GM18870 (cell line): ENCODE results near the gene YY1.
"Not testable (repeated sequence)": the region's sequence is repeated elsewhere in the genome, so short reads cannot be mapped to it uniquely, and the experiment has no call there.

ENCODE experiments used
- ATAC-seq: cut with Tn5 transposase; IDR thresholded peaks from one replicate; pipeline ENCODE4 v1.9.1; 2021; ENCODE audit warnings: moderate library complexity; ENCODE audit not compliant: unreplicated experiment

The YY1 gene

DNA sequence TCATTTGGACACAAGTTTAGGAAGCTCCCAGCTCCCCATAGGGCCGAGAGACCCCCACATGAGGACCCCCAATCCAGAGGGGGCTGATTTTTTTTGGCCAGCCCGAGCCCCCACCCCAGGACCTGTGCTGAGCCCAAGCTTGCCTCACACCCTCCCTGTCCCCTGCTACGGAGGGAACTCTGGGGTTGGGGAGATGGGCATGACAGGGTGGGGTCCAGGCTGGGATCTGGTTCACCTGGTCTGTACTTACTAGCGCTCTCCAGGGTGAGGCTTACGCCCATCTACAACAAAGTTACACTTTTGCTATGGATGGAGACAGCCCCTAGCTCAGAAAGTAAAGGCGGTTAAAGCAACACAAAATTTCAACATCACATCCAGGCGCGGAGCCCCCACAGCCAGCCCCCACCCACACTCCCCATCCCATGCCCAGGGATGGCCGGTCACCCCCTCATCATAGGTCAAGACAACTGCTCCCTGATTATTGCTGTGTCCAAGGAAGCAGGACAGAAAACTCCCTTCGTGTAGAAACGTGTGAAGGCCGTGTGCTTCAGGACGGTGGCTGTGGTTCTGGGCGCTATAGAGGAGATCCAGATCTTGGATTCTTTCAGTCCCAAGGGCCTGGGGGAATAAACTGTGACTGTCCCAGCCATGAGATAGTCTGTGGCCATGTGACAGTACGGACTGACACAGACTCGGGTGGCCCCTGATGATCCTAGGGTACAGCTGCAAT, 56.6 kb downstream of the YY1 start:
- no peak for ATAC-seq

- ATAC-seq = no peak
Measured at GRCh38 chr14:100296106-100296651, 57.2 kb downstream of the YY1 start.

GRCh38 chr14:100296729-100297128, 57.8 kb downstream of the YY1 start:
- not testable (repeated sequence) for ATAC-seq

DNA sequence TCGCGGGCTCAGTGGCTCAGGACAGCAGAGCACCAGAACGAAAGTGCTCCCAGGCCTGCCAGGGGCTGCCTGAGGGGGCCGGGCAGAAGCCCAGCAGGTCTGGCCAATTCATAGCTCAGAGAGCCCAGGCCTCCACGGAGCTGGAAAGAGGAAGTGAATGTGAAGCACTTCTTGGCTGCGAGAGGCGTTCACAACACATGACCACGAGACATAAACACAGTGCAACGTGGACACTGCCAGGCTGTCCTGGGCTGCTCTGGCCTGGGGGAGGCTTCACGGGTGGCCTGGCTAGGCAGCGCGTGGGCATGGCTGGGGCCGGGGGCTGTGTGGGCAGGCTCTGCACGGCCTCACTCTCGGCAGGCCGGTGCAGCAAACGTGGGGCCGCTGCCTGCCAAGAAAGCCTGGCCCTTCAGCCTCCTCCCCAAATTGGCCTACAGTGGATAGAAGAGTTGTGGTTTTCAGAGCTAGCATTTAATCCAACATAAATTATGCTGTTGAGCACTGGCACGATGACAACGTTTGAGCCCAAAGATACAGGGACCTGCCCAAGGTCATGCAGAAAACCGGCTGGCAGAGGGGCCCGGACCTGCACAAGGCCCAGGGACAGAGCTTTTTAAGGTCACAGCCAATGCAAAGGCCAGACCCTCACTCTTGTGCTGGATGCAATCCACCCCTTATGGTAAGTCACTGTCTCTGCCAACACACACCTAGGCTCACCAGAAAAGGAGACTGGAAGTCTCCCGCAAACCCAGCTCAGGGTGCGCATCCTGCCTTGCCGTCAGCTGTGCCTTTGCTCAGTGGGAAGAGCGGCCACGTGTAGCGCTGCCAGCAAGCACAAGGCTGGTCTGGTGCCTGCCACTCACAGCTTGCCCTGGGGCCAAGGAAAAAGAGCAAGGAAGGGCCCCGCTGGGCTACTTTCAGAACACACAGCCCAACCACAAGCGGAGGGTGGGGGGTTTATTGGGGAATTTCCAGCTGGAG, 58.7 kb downstream of the YY1 start:
- peak; percentile 59 for ATAC-seq

- ATAC-seq = no peak
Measured at GRCh38 chr14:100298551-100299237, 59.8 kb downstream of the YY1 start.

DNA sequence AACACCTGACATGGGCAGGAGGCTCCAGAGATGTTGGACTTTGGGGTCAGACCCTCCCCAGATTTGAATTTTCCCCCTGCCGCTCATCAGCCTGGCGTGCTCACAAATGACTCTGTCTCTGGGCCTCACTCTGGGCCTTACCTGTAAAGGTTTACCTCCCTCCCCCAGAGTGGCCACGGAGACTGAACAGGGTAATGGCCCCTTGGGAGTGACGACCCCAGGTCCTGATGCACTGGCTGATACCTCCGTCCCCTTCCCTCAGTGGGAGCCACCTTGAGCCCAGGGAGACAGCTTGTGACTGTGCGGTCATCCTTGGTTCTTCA, 60.3 kb downstream of the YY1 start:
- no peak for ATAC-seq

DNA sequence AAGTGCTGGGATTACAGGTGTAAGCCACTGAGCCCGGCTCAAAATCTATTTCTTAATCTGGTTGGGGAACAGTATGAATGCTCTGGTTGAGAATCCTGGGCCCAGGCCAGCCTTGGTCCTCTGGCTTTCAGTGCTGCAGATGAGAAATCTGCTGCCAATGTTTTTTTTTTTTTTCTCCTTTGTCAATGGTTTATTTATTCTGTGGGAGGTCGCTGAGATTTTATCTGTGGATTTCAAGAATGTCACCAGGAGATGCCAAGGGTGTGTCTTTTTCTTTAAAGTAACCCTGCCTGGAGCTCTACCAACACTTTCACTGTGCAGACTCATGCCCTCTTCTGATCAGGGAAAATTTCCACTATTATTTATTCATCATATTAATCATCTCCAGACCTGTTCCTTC, 63.7 kb downstream of the YY1 start:
- ATAC-seq = no peak

DNA sequence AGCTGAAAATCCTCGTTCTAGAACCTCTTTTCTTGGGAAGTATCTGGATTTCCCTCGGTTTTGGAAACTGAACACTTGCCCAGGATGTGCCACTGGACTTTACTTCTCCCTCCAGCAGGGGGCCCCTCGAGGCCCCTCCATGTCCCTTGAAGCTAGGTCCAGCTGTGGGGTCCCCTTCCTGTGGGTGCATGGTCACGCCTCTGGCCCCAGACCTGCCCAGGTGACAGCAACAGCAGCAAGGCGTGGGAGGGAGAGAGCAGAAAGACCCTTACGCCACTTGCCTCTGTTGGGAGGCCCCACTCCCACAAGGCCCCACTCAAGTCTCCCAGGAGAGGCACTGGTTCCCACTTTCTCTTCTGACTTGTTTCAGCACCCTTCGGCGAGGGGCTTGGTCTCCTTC, 64.2 kb downstream of the YY1 start:
- ATAC-seq = no peak

- ATAC-seq = no peak
Measured at GRCh38 chr14:100303925-100304324, 65.0 kb downstream of the YY1 start.

- no peak for ATAC-seq
Measured at GRCh38 chr14:100304825-100305323, 65.9 kb downstream of the YY1 start.

DNA sequence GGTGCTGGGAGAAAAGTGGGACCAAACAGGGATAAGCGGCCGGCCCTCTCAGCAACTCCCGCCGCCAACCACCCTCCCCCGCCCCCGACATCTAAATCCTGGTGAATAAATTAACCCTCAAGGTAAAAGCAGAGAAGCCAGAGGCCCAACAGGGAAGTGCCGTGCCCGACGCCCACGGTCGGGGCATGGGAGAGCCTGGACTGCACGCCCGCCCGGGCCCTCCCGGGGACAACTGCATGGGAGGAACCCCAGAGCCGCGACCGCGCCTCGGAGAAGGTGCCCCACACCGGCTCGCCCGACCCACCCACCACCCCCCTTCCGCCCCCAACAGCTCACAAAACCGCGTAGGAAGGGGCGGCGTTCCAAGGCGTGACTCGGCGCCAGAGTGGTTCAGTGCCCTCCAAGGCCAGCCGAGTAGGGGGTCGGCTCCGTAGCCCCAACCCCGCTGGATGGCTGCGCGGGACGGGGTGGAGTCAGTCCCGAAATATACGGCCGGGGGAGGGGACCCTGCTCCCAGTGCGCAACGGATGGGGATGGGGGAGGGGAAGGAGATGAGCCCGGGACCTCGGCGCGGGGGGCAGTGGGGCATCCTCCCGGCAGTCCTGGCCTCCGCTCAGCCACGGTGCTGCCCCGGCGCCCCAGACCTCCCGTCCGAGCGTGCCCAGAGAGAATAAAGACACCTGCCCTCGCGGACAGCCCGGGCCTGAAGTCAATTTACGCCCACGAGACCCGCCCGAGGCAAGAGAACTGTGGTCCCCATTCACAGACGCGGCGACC, 66.6 kb downstream of the YY1 start:
- ATAC-seq = no peak

DNA sequence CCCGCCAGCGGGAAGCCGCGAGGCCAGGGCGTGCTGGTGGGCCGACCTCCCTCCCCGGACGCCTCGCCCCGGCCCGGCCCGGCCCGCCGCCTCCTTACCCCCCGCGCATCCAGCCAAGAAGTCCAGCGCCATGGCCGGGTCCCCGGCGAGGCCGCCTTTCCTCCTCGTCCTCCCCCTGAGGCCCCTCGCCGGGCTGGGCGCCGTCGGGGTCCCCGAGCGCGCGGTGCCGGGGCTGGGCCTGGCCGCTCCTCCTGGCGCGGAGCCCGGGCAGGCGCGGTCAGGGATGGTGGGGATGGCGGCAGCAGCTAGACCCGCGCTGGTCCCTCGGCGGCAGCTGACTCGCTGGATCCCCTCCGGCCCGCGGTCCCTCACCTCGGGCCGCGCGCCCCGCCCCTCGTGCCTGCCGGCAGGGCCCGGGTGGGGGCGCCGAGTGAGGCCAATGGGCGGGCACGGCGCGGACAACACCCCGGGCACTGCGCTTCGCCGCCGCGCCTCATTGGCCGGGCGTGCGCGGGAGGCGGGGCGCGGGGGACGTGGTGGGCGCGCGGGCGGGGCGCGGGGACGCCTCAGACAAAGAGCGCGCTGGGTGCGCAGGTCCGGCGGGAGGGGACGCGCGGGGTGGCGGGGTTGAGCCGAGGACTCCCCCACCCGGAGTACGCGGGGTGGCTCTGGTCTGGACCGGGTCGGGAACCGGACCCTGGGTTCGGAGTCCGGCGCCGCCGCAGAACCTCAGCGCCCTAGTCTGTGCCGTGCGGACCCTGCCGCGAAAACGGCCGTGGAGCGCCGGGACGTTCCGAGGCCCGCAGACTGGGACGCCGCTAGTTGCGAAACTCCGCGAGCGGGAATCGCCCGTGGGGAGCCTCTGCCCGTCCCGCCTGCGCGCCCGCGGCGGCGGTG, 67.4 kb downstream of the YY1 start, which contains the start of gene SLC25A29:
Gene SLC25A29, minus strand, starts transcription at position 344 of the 897 bp plus-strand sequence. Its CDS starts 212 bp downstream, at position 132.
- peak; percentile 55 for ATAC-seq

DNA sequence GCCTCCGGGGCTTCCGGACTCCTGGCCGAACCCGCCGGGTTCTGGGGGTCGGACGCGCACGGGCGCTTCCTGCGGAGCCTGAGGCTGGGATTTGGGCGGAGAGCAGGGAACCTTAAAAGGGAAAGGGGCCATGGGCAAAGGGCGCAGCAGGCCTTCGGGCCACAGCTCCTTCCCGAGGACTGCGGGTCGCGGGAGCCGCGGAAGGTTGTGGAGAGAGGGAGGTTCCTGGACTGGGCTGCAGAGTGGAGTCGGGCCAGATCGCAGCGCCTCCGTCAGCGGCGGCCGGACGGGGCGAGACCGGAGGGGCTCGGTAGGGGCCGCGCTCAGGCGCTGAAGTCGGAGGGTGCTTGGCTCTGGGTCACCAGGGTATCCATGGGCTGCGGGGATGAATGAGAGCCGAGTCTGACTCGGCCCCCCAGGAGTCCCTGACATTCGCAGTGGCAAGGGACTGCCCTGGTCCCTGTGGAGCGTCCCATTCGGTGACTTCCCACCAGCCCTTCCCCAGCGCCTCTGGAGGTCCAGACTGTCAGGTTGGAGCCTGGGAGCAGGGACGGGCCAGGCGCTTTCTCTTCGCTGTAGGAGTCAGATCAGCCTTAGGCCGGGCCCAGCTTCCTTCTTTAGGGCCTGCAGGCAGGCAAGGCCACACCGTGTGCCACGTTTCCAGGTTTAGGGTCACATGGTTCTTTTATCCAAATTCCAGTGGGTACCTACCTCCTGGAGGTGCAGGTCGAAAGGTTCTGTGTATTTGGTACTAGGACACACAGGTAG, 68.2 kb downstream of the YY1 start:
- ATAC-seq = no peak

DNA sequence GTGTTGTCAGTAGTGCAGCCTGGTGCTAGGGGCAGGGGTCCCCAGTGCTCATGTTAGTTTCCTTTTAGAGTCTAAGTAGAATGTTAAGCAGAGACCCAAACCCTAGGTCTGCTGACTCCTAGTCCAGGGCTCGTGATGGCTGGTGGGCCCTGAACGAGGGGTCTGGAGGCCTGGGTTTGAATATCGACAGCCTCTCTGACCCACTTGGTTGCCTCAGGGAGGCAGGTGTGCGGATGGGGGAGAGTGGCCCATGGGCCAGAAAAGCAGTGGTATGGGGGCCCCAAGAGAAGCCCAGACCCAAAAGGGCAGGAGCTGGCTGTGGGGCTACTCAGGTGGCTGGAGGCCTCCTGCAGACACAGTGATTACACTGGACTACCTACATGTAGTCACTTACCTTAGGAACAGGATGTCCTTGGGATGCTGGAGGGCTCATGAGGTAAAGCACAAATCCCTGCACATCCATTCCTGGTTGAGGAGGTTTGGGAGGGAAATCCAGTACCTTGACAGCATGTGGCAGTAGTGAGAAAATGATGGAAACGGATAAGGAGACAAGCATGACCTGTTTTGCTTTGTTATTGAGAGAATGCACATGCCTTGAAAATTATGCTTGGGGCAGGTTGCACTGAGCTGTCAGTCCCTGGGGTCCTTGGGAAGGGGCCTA, 69.0 kb downstream of the YY1 start:
- ATAC-seq = no peak

DNA sequence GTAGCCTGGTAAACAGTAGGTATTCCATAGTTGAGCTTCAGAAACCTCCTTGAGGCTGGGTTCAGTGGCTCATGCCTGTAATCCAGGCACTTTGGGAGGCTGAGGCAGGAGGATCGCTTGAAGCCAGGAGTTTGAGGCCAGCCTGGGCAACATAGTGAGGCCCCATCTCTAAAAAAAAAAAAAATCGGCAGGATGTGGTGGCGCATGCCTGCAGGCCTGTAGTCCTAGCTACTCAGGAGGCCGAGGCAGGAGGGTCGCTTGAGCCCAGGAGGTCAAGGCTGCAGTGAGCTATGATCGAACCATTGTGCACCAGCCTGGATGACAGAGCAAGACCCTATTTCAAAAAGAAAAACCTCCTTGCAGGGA, 69.5 kb downstream of the YY1 start:
- ATAC-seq = not testable (repeated sequence)

DNA sequence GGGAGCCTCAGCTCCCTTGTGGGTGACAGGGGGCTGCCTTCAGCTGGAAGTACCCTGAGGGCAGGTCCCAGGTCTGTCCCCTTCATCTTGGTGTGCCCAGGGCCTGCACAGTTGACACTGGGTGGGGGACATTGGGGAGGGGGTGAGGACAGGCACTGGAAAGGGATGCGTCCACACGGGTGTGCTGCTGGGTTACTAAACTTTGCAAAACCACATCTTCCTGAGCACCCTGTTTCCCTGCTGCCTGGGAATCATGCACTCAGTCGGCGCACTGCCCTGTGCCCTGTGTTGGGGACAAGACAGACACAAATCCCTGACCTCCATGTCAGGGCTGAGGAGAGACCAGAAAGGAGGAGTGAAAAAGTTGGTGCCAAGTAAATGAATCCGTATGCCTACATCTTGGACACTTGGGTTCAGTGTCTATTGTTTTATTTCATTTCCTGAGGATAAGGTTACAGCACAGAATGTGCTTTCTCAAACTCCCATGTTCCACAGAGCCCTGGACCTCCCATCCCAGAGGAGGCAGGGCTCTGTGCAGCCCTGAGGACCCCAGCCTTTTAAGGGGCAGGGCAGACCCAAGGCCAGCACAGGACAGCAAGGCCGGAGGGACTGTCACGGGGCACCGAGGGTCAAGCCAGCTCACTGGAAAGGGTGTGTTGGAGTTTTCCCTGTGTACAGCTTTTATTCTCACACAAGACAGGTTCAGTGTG, 70.2 kb downstream of the YY1 start:
- no peak for ATAC-seq

GRCh38 chr14:100312110-100312876, 73.3 kb downstream of the YY1 start:
- not testable (repeated sequence) for ATAC-seq
